Measurements from ENCODE around the gene ERMN. TPM values are rescaled to one million over a fixed set of nuclear protein-coding genes. Genes with fewer than 3 reads are reported as not detected.

The ERMN gene
- total RNA-seq, 1 experiment from 2014 or later = 0.59 TPM

GRCh38 chr2:157291018-157291417, 34.6 kb downstream of the ERMN start:
- no peak for DNase-seq (ENCODE audit: low spot score)
- Mint-ChIP-seq H3K27me3 (ENCODE audit: low read depth) (peaks cover 3% of the 10 kb centered on the region; the same call in 1 of the 2 replicates), H3K4me3 (no peak overlapping the region), H3K9me3 (no peaks in the 10 kb centered on the region), H3K36me3 (no peaks in the 10 kb centered on the region), H3K4me1 (no peaks in the 10 kb centered on the region), H3K27ac (no peak overlapping the region)
- ChIA-PET POLR2A (no interaction called here), CTCF (interaction anchor here (1.1 kb wide), 1 partner anchor 11 kb away, joined by 6 read pairs; no protein-coding TSS in a partner anchor)
- no peak for ATAC-seq
- TF ChIP-seq NR2C2 (CRISPR knock-in tag; IDR thresholded peaks at IDR 0.05) (no peak), NFATC4 (CRISPR knock-in tag; IDR thresholded peaks at IDR 0.05) (no peak), E2F1 (CRISPR knock-in tag; IDR thresholded peaks at IDR 0.05) (no peak), ZNF263 (CRISPR knock-in tag; IDR thresholded peaks at IDR 0.05; ENCODE audit: low read depth) (no peak)

GRCh38 chr2:157290525-157290924, 35.1 kb downstream of the ERMN start:
- DNase-seq (ENCODE audit: low spot score) (no peak), ATAC-seq (no peak)
- no peak overlapping the region for H3K27ac Mint-ChIP-seq
- no peak overlapping the region for H3K4me3 Mint-ChIP-seq
- H3K27me3 Mint-ChIP-seq (ENCODE audit: low read depth) = peaks cover 3% of the 10 kb centered on the region; the same call in 1 of the 2 replicates
- ChIA-PET POLR2A (no interaction called here), CTCF (no interaction called here)
- no peaks in the 10 kb centered on the region for H3K36me3 Mint-ChIP-seq
- no peak for TF ChIP-seq IRF1 (CRISPR knock-in tag; IDR thresholded peaks at IDR 0.05)
- no peak for TF ChIP-seq ZNF219 (CRISPR knock-in tag; IDR thresholded peaks at IDR 0.05; ENCODE audit: borderline replicate concordance)
- TF ChIP-seq ATF2 (CRISPR knock-in tag; IDR thresholded peaks at IDR 0.05; ENCODE audit: borderline replicate concordance, low read depth) = no peak
- TF ChIP-seq ZNF532 (CRISPR knock-in tag; IDR thresholded peaks at IDR 0.05; ENCODE audit: borderline replicate concordance) = no peak
- no peak for TF ChIP-seq ERG (CRISPR knock-in tag; IDR thresholded peaks at IDR 0.05)
- no peak for TF ChIP-seq TEAD1 (CRISPR knock-in tag; IDR thresholded peaks at IDR 0.05)
- no peak for TF ChIP-seq NR3C1 (CRISPR knock-in tag; conservative IDR thresholded peaks at IDR 0.05; ENCODE audit: low read depth)
- no peak for TF ChIP-seq E2F4 (CRISPR knock-in tag; IDR thresholded peaks at IDR 0.05; ENCODE audit: borderline replicate concordance, low read depth)
- TF ChIP-seq PRRX2 (CRISPR knock-in tag; IDR thresholded peaks at IDR 0.05) = no peak
- TF ChIP-seq MYBL2 (CRISPR knock-in tag; IDR thresholded peaks at IDR 0.05) = no peak
- TF ChIP-seq JAZF1 (CRISPR knock-in tag; IDR thresholded peaks at IDR 0.05) = no peak
- no peaks in the 10 kb centered on the region for H3K9me3 Mint-ChIP-seq
- H3K4me1 Mint-ChIP-seq = no peaks in the 10 kb centered on the region

Measured in WTC11 (cell line).